Liver (tissue), 9 donors: ENCODE data around the gene BTBD9. TPM values are rescaled to one million over a fixed set of nuclear protein-coding genes. Genes with fewer than 3 reads are reported as not detected.

ENCODE experiments used
- DNase-seq: peaks from one replicate; pipeline ENCODE4 v3.0.0-alpha.2; 2017; ENCODE audit warnings: low spot score
- H3K27ac ChIP-seq, 2 donors: one replicate each; pipeline ENCODE4 v1.7.0; 2013; ENCODE audit warnings: inconsistent platforms in 2 of 2, low read length in 2 of 2, control low read depth in 1 of 2, low read depth in 1 of 2, mild to moderate bottlenecking in 1 of 2
- H3K27me3 ChIP-seq, 4 donors: one replicate each; pipeline versions ENCODE4 v1.6.1 to v1.7.0; 2013; ENCODE audit warnings: low read length in 3 of 4, inconsistent platforms in 1 of 4, mild to moderate bottlenecking in 1 of 4, moderate library complexity in 1 of 4; ENCODE audit not compliant: control insufficient read depth in 4 of 4, insufficient read depth in 4 of 4
- H3K36me3 ChIP-seq, 4 donors: one replicate each; pipeline versions ENCODE4 v1.6.1 to v1.7.0; 2013; ENCODE audit warnings: low read length in 3 of 4, mild to moderate bottlenecking in 3 of 4, low read depth in 1 of 4, moderate library complexity in 1 of 4; ENCODE audit not compliant: control insufficient read depth in 4 of 4, insufficient read depth in 3 of 4
- H3K4me1 ChIP-seq, 4 donors: one replicate each; pipeline versions ENCODE4 v1.6.1 to v1.7.0; 2013; ENCODE audit warnings: low read length in 3 of 4, mild to moderate bottlenecking in 3 of 4, moderate library complexity in 1 of 4; ENCODE audit not compliant: control insufficient read depth in 4 of 4, insufficient read depth in 4 of 4
- H3K4me3 ChIP-seq, 3 donors: one replicate each; pipeline versions ENCODE4 v1.6.1 to v1.7.0; 2013; ENCODE audit warnings: low read length in 3 of 3, control low read depth in 1 of 3, low read depth in 1 of 3, mild to moderate bottlenecking in 1 of 3
- H3K9ac ChIP-seq, 2 donors: one replicate each; pipeline ENCODE4 v1.7.0; 2013; ENCODE audit warnings: low read length in 2 of 2, mild to moderate bottlenecking in 2 of 2, moderate library complexity in 2 of 2, control low read depth in 1 of 2, low read depth in 1 of 2
- H3K9me3 ChIP-seq, 4 donors: one replicate each; pipeline versions ENCODE4 v1.6.1 to v1.7.0; 2013; ENCODE audit warnings: low read length in 3 of 4; ENCODE audit not compliant: control insufficient read depth in 4 of 4
- EGR1 ChIP-seq, 2 donors: IDR thresholded peaks; 2 replicates each; pipeline ENCODE4 v1.6.1; 2016 to 2018; ENCODE audit warnings: antibody characterized with exemption in 2 of 2, low read depth in 2 of 2
- FOXA1 ChIP-seq: IDR thresholded peaks from 2 replicates; pipeline ENCODE4 v1.6.1; 2016; ENCODE audit warnings: antibody characterized with exemption
- FOXA2 ChIP-seq: IDR thresholded peaks from 2 replicates; pipeline ENCODE4 v1.6.1; 2016; ENCODE audit warnings: antibody characterized with exemption
- GABPA ChIP-seq, 2 donors: IDR thresholded peaks in 1 of 2; conservative IDR thresholded peaks in 1 of 2; 2 replicates each; pipeline ENCODE4 v1.6.1; 2016; ENCODE audit warnings: antibody characterized with exemption in 2 of 2, mild to moderate bottlenecking in 1 of 2, moderate library complexity in 1 of 2
- HNF4A ChIP-seq, 2 donors: conservative IDR thresholded peaks; 2 replicates each; pipeline ENCODE4 v1.6.1; 2016; ENCODE audit warnings: antibody characterized with exemption in 2 of 2, mild to moderate bottlenecking in 2 of 2
- HNF4G ChIP-seq: IDR thresholded peaks from 2 replicates; pipeline ENCODE4 v1.6.1; 2016; ENCODE audit warnings: antibody characterized with exemption
- JUND ChIP-seq, 2 donors: IDR thresholded peaks; 2 replicates each; pipeline ENCODE4 v1.6.1; 2016; ENCODE audit warnings: antibody characterized with exemption in 2 of 2
- NR2F2 ChIP-seq: IDR thresholded peaks from 2 replicates; pipeline ENCODE4 v1.6.1; 2016; ENCODE audit warnings: antibody characterized with exemption
- RAD21 ChIP-seq, 2 donors: IDR thresholded peaks; 2 replicates each; pipeline ENCODE4 v1.6.1; 2016; ENCODE audit warnings: antibody characterized with exemption in 2 of 2, mild to moderate bottlenecking in 2 of 2
- RXRA ChIP-seq, 2 donors: IDR thresholded peaks; 2 replicates each; pipeline ENCODE4 v1.6.1; 2017 to 2018; ENCODE audit warnings: antibody characterized with exemption in 2 of 2, mild to moderate bottlenecking in 1 of 2
- SP1 ChIP-seq: IDR thresholded peaks from 2 replicates; pipeline ENCODE4 v1.6.1; 2018; ENCODE audit warnings: antibody characterized with exemption, mild to moderate bottlenecking
- TAF1 ChIP-seq: conservative IDR thresholded peaks from 2 replicates; pipeline ENCODE4 v1.6.1; 2016; ENCODE audit warnings: antibody characterized with exemption, mild to moderate bottlenecking
- YY1 ChIP-seq: IDR thresholded peaks from 2 replicates; pipeline ENCODE4 v1.6.1; 2016; ENCODE audit warnings: antibody characterized with exemption, mild to moderate bottlenecking
- WGBS: extraction: QIAGEN DNeasy Blood & Tissue Kit; methylation state at CpG from one replicate; pipeline ENCODE4 v1.1.7; 2013; 5-methylcytosine and 5-hydroxymethylcytosine counted together
- polyA plus RNA-seq, 2 donors: library from polyadenylated mRNA; stranded (reverse) in 1 of 2; unstranded in 1 of 2; fragments of 200-250 nt in 1 of 2; fragments of >200 nt in 1 of 2; fragmentation: Nextera tagmentation in 1 of 2; extraction: Ambion mirVana in 1 of 2; gene quantifications; one replicate each; pipeline versions ENCODE4 v1.2.1 to v1.2.3, GENCODE V29; 2013 to 2015
- total RNA-seq, 2 donors: library from RNA; depleted of rRNA; stranded (reverse); fragments of >200 nt; gene quantifications; one replicate each; pipeline ENCODE4 v1.2.3, GENCODE V29; 2014
- TF ChIP-seq, protein P1 (sequence below): IDR thresholded peaks from 2 replicates; pipeline ENCODE4 v1.6.1; 2016; ENCODE audit warnings: antibody characterized with exemption
- TF ChIP-seq, protein P2 (sequence below): fragments of 150-350 bp; IDR thresholded peaks from 2 replicates; pipeline ENCODE4 v1.5.1; 2017; ENCODE audit warnings: improper control_type of control experiment, low read depth, low read length; ENCODE audit not compliant: missing input control
- TF ChIP-seq, protein P3 (sequence below): IDR thresholded peaks from 2 replicates; pipeline ENCODE4 v1.6.1; 2016; ENCODE audit warnings: antibody characterized with exemption, mild to moderate bottlenecking
- TF ChIP-seq, protein P4 (sequence below): IDR thresholded peaks from 2 replicates; pipeline ENCODE4 v1.6.1; 2016; ENCODE audit warnings: antibody characterized with exemption
- TF ChIP-seq, protein P5 (sequence below): IDR thresholded peaks from 2 replicates; pipeline ENCODE4 v1.6.1; 2016; ENCODE audit warnings: antibody characterized with exemption
- donor health status: healthy.
- donor health status: healthy.
- donor health status: healthy.
- donor health status: healthy.
- donor health status: healthy.

Gene BTBD9
- total and polyA plus RNA-seq, 4 donors: 2.0 to 12.4 (median 5.7) TPM

DNA sequence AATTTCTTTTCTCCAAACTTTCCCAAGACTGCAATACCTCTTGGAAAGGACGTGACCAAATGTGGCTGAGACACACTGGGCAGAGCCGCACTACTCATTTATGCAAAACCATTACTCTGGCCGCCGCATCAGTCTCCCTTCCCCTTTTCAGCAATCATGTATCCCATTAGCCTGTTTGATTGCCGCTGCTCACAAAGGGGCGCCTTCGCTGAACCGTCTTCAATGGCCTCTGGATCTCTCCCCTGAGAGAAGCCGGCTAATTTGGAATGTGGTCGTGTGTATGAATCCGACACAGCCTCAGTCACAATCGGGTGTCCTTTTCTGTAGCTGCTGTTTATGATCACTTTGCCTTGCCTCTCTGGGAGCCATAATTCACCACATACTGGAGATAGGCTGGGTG, 459.1 kb downstream of the BTBD9 start:
- 96% methylated on average over 12 of the region's 12 CpGs for WGBS
- no peaks in the 10 kb centered on the region for H3K36me3 ChIP-seq
- H3K4me1 ChIP-seq: peaks cover 0 to 11% (median 5%) of the 10 kb centered on the region in 4 donors
- no peak for DNase-seq
- TF ChIP-seq NR2F2 (no peak), GABPA (IDR thresholded peaks at IDR 0.05 in 1 of 2, conservative IDR thresholded peaks at IDR 0.05 in 1 of 2) (no peak), HNF4G (no peak), EGR1 (IDR thresholded peaks at IDR 0.05; ENCODE audit: low read depth in 2 of 2) (no peak), HNF4A (conservative IDR thresholded peaks at IDR 0.05) (no peak), FOXA2 (no peak), FOXA1 (no peak), RXRA (IDR thresholded peaks at IDR 0.05) (no peak), TAF1 (no peak), YY1 (no peak)
- TF ChIP-seq, protein P1, sequence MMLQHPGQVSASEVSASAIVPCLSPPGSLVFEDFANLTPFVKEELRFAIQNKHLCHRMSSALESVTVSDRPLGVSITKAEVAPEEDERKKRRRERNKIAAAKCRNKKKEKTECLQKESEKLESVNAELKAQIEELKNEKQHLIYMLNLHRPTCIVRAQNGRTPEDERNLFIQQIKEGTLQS: no peak
- TF ChIP-seq, protein P2, sequence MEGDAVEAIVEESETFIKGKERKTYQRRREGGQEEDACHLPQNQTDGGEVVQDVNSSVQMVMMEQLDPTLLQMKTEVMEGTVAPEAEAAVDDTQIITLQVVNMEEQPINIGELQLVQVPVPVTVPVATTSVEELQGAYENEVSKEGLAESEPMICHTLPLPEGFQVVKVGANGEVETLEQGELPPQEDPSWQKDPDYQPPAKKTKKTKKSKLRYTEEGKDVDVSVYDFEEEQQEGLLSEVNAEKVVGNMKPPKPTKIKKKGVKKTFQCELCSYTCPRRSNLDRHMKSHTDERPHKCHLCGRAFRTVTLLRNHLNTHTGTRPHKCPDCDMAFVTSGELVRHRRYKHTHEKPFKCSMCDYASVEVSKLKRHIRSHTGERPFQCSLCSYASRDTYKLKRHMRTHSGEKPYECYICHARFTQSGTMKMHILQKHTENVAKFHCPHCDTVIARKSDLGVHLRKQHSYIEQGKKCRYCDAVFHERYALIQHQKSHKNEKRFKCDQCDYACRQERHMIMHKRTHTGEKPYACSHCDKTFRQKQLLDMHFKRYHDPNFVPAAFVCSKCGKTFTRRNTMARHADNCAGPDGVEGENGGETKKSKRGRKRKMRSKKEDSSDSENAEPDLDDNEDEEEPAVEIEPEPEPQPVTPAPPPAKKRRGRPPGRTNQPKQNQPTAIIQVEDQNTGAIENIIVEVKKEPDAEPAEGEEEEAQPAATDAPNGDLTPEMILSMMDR: no peak
- TF ChIP-seq, protein P3, sequence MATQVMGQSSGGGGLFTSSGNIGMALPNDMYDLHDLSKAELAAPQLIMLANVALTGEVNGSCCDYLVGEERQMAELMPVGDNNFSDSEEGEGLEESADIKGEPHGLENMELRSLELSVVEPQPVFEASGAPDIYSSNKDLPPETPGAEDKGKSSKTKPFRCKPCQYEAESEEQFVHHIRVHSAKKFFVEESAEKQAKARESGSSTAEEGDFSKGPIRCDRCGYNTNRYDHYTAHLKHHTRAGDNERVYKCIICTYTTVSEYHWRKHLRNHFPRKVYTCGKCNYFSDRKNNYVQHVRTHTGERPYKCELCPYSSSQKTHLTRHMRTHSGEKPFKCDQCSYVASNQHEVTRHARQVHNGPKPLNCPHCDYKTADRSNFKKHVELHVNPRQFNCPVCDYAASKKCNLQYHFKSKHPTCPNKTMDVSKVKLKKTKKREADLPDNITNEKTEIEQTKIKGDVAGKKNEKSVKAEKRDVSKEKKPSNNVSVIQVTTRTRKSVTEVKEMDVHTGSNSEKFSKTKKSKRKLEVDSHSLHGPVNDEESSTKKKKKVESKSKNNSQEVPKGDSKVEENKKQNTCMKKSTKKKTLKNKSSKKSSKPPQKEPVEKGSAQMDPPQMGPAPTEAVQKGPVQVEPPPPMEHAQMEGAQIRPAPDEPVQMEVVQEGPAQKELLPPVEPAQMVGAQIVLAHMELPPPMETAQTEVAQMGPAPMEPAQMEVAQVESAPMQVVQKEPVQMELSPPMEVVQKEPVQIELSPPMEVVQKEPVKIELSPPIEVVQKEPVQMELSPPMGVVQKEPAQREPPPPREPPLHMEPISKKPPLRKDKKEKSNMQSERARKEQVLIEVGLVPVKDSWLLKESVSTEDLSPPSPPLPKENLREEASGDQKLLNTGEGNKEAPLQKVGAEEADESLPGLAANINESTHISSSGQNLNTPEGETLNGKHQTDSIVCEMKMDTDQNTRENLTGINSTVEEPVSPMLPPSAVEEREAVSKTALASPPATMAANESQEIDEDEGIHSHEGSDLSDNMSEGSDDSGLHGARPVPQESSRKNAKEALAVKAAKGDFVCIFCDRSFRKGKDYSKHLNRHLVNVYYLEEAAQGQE: no peak
- TF ChIP-seq, protein P4, sequence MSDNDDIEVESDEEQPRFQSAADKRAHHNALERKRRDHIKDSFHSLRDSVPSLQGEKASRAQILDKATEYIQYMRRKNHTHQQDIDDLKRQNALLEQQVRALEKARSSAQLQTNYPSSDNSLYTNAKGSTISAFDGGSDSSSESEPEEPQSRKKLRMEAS: no peak
- H3K27ac ChIP-seq: no peak overlapping the region
- H3K27me3 ChIP-seq: no peaks in the 10 kb centered on the region
- H3K9me3 ChIP-seq: no peaks in the 10 kb centered on the region
- no peak overlapping the region for H3K9ac ChIP-seq
- H3K4me3 ChIP-seq: no peak overlapping the region

DNA sequence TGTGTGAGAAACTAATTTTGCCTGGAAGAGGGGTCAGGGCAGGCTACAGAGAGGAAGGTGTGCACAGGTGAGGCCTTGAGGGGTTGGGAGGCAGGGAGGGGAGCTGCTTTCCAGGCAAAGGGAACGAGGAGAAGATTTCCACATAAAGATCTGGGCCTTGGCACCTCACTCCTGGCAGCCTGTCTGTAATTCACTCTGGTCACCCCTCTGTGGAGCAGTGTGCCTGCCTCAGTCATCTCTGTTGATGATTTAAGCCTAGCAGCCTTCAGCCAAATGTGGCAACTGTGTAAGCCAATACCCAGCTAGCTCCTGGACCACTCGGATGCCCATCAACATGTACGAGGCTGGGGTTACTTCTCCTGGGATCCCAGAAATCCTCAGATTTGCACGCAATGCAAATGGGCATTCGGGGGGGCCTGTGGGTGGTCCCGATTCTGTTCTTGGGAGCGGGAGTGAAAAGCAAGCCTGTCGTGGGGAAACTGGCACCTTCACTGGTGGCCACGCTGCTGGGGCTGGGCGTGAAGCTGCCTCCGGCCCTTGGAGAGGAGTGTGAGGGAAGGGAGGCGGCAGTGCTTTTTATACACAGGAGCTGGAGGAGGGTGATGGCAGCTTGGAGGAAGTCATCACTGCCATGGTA, 459.8 kb downstream of the BTBD9 start:
- no peak for DNase-seq
- Histone ChIP-seq H3K4me1 (peaks cover 0 to 11% (median 5%) of the 10 kb centered on the region in 4 donors), H3K27ac (no peak overlapping the region), H3K27me3 (no peaks in the 10 kb centered on the region), H3K9me3 (no peaks in the 10 kb centered on the region), H3K9ac (no peak overlapping the region), H3K36me3 (no peaks in the 10 kb centered on the region), H3K4me3 (no peak overlapping the region)
- WGBS: 87% methylated on average over 12 of the region's 12 CpGs
- no peak for TF ChIP-seq FOXA1
- TF ChIP-seq, protein P3: no peak
- no peak for TF ChIP-seq RAD21 (IDR thresholded peaks at IDR 0.05)
- no peak for TF ChIP-seq JUND (IDR thresholded peaks at IDR 0.05)
- TF ChIP-seq GABPA (IDR thresholded peaks at IDR 0.05 in 1 of 2, conservative IDR thresholded peaks at IDR 0.05 in 1 of 2): no peak
- TF ChIP-seq, protein P4: no peak
- TF ChIP-seq NR2F2: no peak
- no peak for TF ChIP-seq YY1
- no peak for TF ChIP-seq SP1
- TF ChIP-seq EGR1 (IDR thresholded peaks at IDR 0.05; ENCODE audit: low read depth in 2 of 2): no peak
- no peak for TF ChIP-seq HNF4A (conservative IDR thresholded peaks at IDR 0.05)
- TF ChIP-seq RXRA (IDR thresholded peaks at IDR 0.05): no peak
- TF ChIP-seq, protein P5, sequence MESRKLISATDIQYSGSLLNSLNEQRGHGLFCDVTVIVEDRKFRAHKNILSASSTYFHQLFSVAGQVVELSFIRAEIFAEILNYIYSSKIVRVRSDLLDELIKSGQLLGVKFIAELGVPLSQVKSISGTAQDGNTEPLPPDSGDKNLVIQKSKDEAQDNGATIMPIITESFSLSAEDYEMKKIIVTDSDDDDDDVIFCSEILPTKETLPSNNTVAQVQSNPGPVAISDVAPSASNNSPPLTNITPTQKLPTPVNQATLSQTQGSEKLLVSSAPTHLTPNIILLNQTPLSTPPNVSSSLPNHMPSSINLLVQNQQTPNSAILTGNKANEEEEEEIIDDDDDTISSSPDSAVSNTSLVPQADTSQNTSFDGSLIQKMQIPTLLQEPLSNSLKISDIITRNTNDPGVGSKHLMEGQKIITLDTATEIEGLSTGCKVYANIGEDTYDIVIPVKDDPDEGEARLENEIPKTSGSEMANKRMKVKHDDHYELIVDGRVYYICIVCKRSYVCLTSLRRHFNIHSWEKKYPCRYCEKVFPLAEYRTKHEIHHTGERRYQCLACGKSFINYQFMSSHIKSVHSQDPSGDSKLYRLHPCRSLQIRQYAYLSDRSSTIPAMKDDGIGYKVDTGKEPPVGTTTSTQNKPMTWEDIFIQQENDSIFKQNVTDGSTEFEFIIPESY: no peak
- TF ChIP-seq FOXA2: no peak
- no peak for TF ChIP-seq HNF4G
